HepG2 (cell line): ENCODE data around the gene LDLRAD2. TPM values are rescaled to one million over a fixed set of nuclear protein-coding genes. Genes with fewer than 3 reads are reported as not detected.

Experiments
- ATAC-seq: fragments of 200-7000 bp; cut with Tn5 transposase; 3 replicates; pipeline ENCODE4 v1.9.1; 2020; ENCODE audit warnings: mild to moderate bottlenecking, moderate library complexity
- BruUV-seq: library from RNA; stranded (reverse); fragments of 400-500 nt; replicated peaks from 2 replicates; lab custom pipeline; 2021; lab: Mats Ljungman, UMichigan
- CTCF ChIA-PET: fragments of 300-600 bp; formaldehyde crosslinking; extraction: SDS; loops from one replicate; lab custom pipeline; 2021; ENCODE audit warnings: low total read pairs, inconsistent platforms, low intra/inter-chr PET ratio; lab: Yijun Ruan, JAX
- POLR2A ChIA-PET: fragments of 350-600 bp; sonication (Branson Sonifier 250); formaldehyde crosslinking; loops from one replicate; lab custom pipeline; 2020; ENCODE audit warnings: antibody characterized with exemption, inconsistent platforms; lab: Yijun Ruan, JAX
- DNase-seq: peaks from one replicate; pipeline ENCODE4 v3.0.0-alpha.2; 2015; ENCODE audit warnings: low spot score
- FAIRE-seq: peaks from 3 replicates; lab custom pipeline; 2011; peaks lifted over from hg19 to GRCh38; lab: Jason Lieb, UNC
- H2AFZ ChIP-seq: one replicate; pipeline ENCODE4 v1.6.1; 2011; ENCODE audit warnings: low read length, inconsistent platforms
- H3K27ac ChIP-seq: fragments of 300-600 bp; 3 replicates; pipeline ENCODE4 v1.8.0; 2011; ENCODE audit warnings: mixed run types, mild to moderate bottlenecking, mixed read lengths, low read length, inconsistent platforms; ENCODE audit not compliant: insufficient read depth; ENCODE audit errors: extremely low read length
- H3K27me3 ChIP-seq, 2 experiments: fragments of 200-600 bp in 1 of 2; 2 replicates in 1 of 2; 3 replicates in 1 of 2; pipeline versions ENCODE4 v1.6.0 to v1.8.0; 2011; ENCODE audit warnings: low read length in 2 of 2, mild to moderate bottlenecking in 2 of 2, moderate library complexity in 2 of 2, inconsistent platforms in 1 of 2; ENCODE audit not compliant: insufficient read depth in 2 of 2, control insufficient read depth in 1 of 2
- H3K36me3 ChIP-seq, 2 experiments: fragments of 200-600 bp in 1 of 2; replicated peaks in 1 of 2; 2 replicates in 1 of 2; 3 replicates in 1 of 2; pipeline versions ENCODE4 v1.5.1 to v1.8.0; 2011; ENCODE audit warnings: low read length in 2 of 2, inconsistent platforms in 1 of 2; ENCODE audit not compliant: insufficient read depth in 2 of 2, control insufficient read depth in 1 of 2
- H3K4me1 ChIP-seq: 2 replicates; pipeline ENCODE4 v1.5.1; 2012; ENCODE audit warnings: low read length, inconsistent platforms; ENCODE audit not compliant: insufficient read depth
- H3K4me2 ChIP-seq: 2 replicates; pipeline ENCODE4 v1.6.0; 2011; ENCODE audit warnings: low read depth, low read length, inconsistent platforms
- H3K4me3 ChIP-seq, 3 experiments: fragments of 200-600 bp in 1 of 3; sonication (generic), shearing (Covaris generic) in 1 of 3; replicated peaks in 1 of 3; 2 replicates each; pipeline ENCODE4 v1.5.1; 2011 to 2016; ENCODE audit warnings: low read length in 3 of 3, inconsistent platforms in 2 of 3, low read depth in 2 of 3, mild to moderate bottlenecking in 2 of 3, control low read depth in 1 of 3, mixed read lengths in 1 of 3; ENCODE audit not compliant: insufficient read depth in 1 of 3
- H3K79me2 ChIP-seq: one replicate; pipeline ENCODE4 v1.6.1; 2011; ENCODE audit warnings: low read length, inconsistent platforms; ENCODE audit not compliant: insufficient read depth
- H3K9ac ChIP-seq: 2 replicates; pipeline ENCODE4 v1.6.0; 2011; ENCODE audit warnings: mild to moderate bottlenecking, low read depth, low read length, inconsistent platforms; ENCODE audit not compliant: insufficient read depth
- H3K9me3 ChIP-seq: 2 replicates; pipeline ENCODE4 v1.5.1; 2012; ENCODE audit warnings: mild to moderate bottlenecking, low read length
- H4K20me1 ChIP-seq: 2 replicates; pipeline ENCODE4 v1.6.0; 2011; ENCODE audit warnings: inconsistent platforms, mild to moderate bottlenecking, low read length, moderate library complexity; ENCODE audit not compliant: insufficient read depth
- FOSL1 ChIP-seq: sonication (generic); formaldehyde crosslinking; IDR thresholded peaks from 2 replicates; pipeline ENCODE4 v1.9.0; 2021; ENCODE audit warnings: missing genetic modification reagents, borderline replicate concordance
- FOSL2 ChIP-seq: sonication (generic); formaldehyde crosslinking; IDR thresholded peaks from 2 replicates; pipeline ENCODE4 v1.4.0; 2020; ENCODE audit warnings: missing genetic modification reagents
- GLI4 ChIP-seq: sonication (generic); formaldehyde crosslinking; IDR thresholded peaks from 2 replicates; pipeline ENCODE4 v1.5.1; 2020; ENCODE audit warnings: missing genetic modification reagents, mild to moderate bottlenecking, moderate library complexity, borderline replicate concordance
- HHEX ChIP-seq: IDR thresholded peaks from 2 replicates; pipeline ENCODE4 v1.6.1; 2016; ENCODE audit warnings: control low read depth
- HOXA7 ChIP-seq: sonication (generic); formaldehyde crosslinking; IDR thresholded peaks from 2 replicates; pipeline ENCODE4 v1.8.1; 2022; ENCODE audit warnings: mild to moderate bottlenecking, missing genetic modification reagents, moderate library complexity
- KAT8 ChIP-seq: IDR thresholded peaks from 2 replicates; pipeline ENCODE4 v1.6.1; 2016; ENCODE audit warnings: missing genetic modification reagents, missing compliant biosample characterization
- MBD4 ChIP-seq: IDR thresholded peaks from 2 replicates; pipeline ENCODE4 v1.6.1; 2012; ENCODE audit warnings: low read length, inconsistent platforms, borderline replicate concordance
- NCOA2 ChIP-seq: sonication (generic); formaldehyde crosslinking; IDR thresholded peaks from 2 replicates; pipeline ENCODE4 v1.8.0; 2022; ENCODE audit warnings: inconsistent platforms
- TEAD3 ChIP-seq: optimal IDR thresholded peaks from 2 replicates; pipeline ENCODE3; 2016; ENCODE audit warnings: borderline replicate concordance
- ZNF431 ChIP-seq: sonication (generic); formaldehyde crosslinking; IDR thresholded peaks from 2 replicates; pipeline ENCODE4 v1.9.0; 2022; ENCODE audit warnings: missing genetic modification reagents, low read depth, mild to moderate bottlenecking, borderline replicate concordance
- ZNF501 ChIP-seq: sonication (generic); formaldehyde crosslinking; IDR thresholded peaks from 2 replicates; pipeline ENCODE4 v1.5.1; 2020; ENCODE audit warnings: mild to moderate bottlenecking, moderate library complexity, missing genetic modification reagents
- ZNF556 ChIP-seq: sonication (generic); formaldehyde crosslinking; IDR thresholded peaks from 2 replicates; pipeline ENCODE4 v1.4.0; 2020; ENCODE audit warnings: mild to moderate bottlenecking, missing genetic modification reagents, borderline replicate concordance
- ZNF768 ChIP-seq: sonication (generic); formaldehyde crosslinking; IDR thresholded peaks from 2 replicates; pipeline ENCODE4 v1.4.0; 2020; ENCODE audit warnings: missing genetic modification reagents
- ZNF780A ChIP-seq: sonication (generic); formaldehyde crosslinking; IDR thresholded peaks from 2 replicates; pipeline ENCODE4 v1.8.0; 2022; ENCODE audit warnings: mild to moderate bottlenecking, missing genetic modification reagents, moderate library complexity
- WGBS: methylation state at CpG from one replicate; pipeline ENCODE4 v1.1.6; 2017; ENCODE audit warnings: low lambda C conversion rate; 5-methylcytosine and 5-hydroxymethylcytosine counted together
- in situ Hi-C: cut with HindIII; loops from 2 replicates; pipeline ENCODE4 v1.10.0; 2017; ENCODE audit warnings: low pct_unique_long_range_greater_than_20kb; ENCODE audit not compliant: extremely low pct_ligation_motif_present
- intact Hi-C: fragments of 100-400 bp; cut with micrococcal nuclease; formaldehyde crosslinking; loops from one replicate; pipeline ENCODE4 v1.10.0; 2022; ENCODE audit not compliant: unreplicated experiment
- polyA plus RNA-seq, 8 experiments: library from polyadenylated mRNA; depleted of rRNA in 3 of 8; stranded (reverse) in 7 of 8; unstranded in 1 of 8; fragments of >200 nt; fragmentation: Illumina TruSeq in 4 of 8; extraction: Trizol in 4 of 8; gene quantifications; 2 replicates each; pipeline versions ENCODE4 v1.2.1 to v1.2.3, GENCODE V29; 2011 to 2016; ENCODE audit warnings: low read depth in 4 of 8, missing spikeins in 1 of 8, mixed read lengths in 1 of 8; ENCODE audit not compliant: insufficient read depth in 1 of 8
- total RNA-seq, 5 experiments: library from RNA; depleted of rRNA; stranded (reverse); fragments of >200 nt; fragmentation: Illumina TruSeq; extraction: Trizol; gene quantifications; 2 replicates each; pipeline ENCODE4 v1.2.3, GENCODE V29; 2016; ENCODE audit warnings: low read depth in 1 of 5
- TF ChIP-seq, protein P1 (sequence below): sonication (generic); formaldehyde crosslinking; conservative IDR thresholded peaks from 2 replicates; pipeline ENCODE4 v1.4.0; 2020; ENCODE audit warnings: missing genetic modification reagents
- TF ChIP-seq, protein P2 (sequence below): sonication (generic); formaldehyde crosslinking; IDR thresholded peaks from 2 replicates; pipeline ENCODE4 v1.4.0; 2020; ENCODE audit warnings: missing genetic modification reagents

LDLRAD2 gene
- total and polyA plus RNA-seq, 2 of the 13 experiments (the other 11 are each of a cell fraction or from before 2014, with no cell fraction given) = not detected

DNA sequence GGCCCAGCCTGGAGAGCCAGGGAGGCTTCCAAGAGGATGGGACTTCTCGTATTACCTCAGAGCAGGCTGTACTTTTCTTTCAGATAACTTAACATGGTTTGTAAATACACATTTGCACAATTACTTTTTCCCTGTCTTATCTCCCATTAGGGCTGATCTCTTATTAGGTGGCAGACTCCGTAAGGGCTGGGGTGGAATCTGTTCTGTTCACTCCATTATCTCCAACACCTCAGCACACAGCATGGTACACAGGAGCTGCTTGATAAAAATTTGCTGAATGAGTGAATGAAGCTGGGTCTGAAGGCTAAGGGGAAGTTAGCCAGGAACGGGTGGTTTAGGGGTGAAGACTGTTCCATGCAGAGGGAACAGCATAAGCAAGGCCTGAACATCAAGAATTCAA, 48.9 kb downstream of the LDLRAD2 start:
- DNase-seq (no peak), FAIRE-seq (no peak), ATAC-seq (no peak)
- in situ Hi-C loops (no loop called here), intact Hi-C loops (no loop called here)
- TF ChIP-seq HHEX (CRISPR knock-in tag) (no peak), ZNF556 (CRISPR knock-in tag) (no peak), HOXA7 (CRISPR knock-in tag) (no peak), ZNF780A (CRISPR knock-in tag) (no peak)
- TF ChIP-seq, protein P1, sequence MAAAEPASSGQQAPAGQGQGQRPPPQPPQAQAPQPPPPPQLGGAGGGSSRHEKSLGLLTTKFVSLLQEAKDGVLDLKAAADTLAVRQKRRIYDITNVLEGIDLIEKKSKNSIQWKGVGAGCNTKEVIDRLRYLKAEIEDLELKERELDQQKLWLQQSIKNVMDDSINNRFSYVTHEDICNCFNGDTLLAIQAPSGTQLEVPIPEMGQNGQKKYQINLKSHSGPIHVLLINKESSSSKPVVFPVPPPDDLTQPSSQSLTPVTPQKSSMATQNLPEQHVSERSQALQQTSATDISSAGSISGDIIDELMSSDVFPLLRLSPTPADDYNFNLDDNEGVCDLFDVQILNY (CRISPR knock-in tag) = no peak
- Histone ChIP-seq H3K27ac (no peak overlapping the region), H3K36me3 (peaks cover 14 to 51% of the 10 kb centered on the region in 2 experiments; a peak in 3 of 5 replicates), H4K20me1 (no peaks in the 10 kb centered on the region), H3K27me3 (no peaks in the 10 kb centered on the region), H3K4me3 (no peak overlapping the region), H3K4me2 (no peak overlapping the region), H3K4me1 (peaks cover 20% of the 10 kb centered on the region), H3K9ac (no peak overlapping the region), H3K79me2 (no peaks in the 10 kb centered on the region), H2AFZ (no peak overlapping the region), H3K9me3 (no peaks in the 10 kb centered on the region)
- 91% methylated on average over 3 of the region's 3 CpGs for WGBS
- ChIA-PET CTCF (no interaction called here), POLR2A (no interaction called here)
- no TSS peak for BruUV-seq

DNA sequence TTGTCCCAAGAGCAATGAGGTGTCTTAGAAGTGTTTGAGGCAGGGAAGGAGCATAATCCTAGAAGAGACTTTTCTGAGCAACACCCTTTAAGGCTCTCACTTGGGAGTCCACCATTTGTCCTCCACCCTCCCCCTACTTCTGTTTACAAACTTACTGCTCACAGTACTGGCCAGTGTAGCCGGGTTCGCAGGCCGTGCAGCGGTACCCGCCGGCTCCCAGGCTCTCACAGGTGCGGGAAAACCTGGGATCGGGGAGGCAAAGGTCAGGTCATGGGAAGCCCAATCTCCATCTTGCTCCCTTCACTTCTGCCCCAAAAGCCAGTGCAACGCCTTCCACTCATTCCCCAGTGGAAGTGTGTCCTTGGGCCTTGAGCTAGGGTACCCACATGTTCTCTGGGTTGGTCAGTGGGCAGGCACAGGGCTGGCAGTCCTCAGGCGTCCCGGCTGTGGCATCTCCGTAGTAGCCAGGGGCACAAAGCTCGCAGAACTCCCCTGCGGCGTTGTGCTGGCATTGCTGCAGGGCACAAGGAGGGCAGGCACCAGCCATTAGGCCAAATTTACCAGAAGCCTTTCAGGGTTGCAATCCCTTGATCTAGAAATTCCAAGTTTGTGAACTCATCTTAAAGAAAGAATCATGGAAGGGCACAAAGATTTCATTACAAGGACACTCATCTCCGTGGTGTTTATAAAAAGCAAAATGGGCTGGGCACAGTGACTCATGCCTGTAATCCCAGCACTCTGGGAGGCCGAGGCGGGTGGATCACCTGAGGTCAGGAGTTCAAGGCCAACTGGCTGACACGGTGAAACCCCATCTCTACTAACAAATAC, 49.8 kb downstream of the LDLRAD2 start:
- DNase-seq = peak; percentile 65
- ChIA-PET POLR2A (interaction anchor here (1.2 kb wide), 1 partner anchor 62 kb away, joined by 4 read pairs; no protein-coding TSS in a partner anchor), CTCF (no interaction called here)
- H2AFZ ChIP-seq = no peak overlapping the region
- peak; percentile 29; the same call in 2 of the 3 replicates for ATAC-seq
- H3K4me1 ChIP-seq = peaks cover 21% of the 10 kb centered on the region
- in situ Hi-C loops (no loop called here), intact Hi-C loops (no loop called here)
- H3K4me2 ChIP-seq = no peak overlapping the region
- H3K27me3 ChIP-seq = no peaks in the 10 kb centered on the region
- BruUV-seq = no TSS peak
- H3K4me3 ChIP-seq = no peak overlapping the region
- FAIRE-seq = peak; percentile 56
- peaks cover 14 to 48% of the 10 kb centered on the region in 2 experiments; a peak in 3 of 5 replicates for H3K36me3 ChIP-seq
- H3K9me3 ChIP-seq = no peaks in the 10 kb centered on the region
- WGBS = 73% methylated on average over 16 of the region's 19 CpGs
- H4K20me1 ChIP-seq = no peaks in the 10 kb centered on the region
- H3K27ac ChIP-seq = no peak overlapping the region
- H3K9ac ChIP-seq = no peak overlapping the region
- H3K79me2 ChIP-seq = no peaks in the 10 kb centered on the region
- TF ChIP-seq NCOA2 (CRISPR knock-in tag) = peak; percentile 48; the same call in 1 of the 2 replicates
- TF ChIP-seq ZNF431 (CRISPR knock-in tag) = no peak
- peak; percentile 97 for TF ChIP-seq FOSL2 (CRISPR knock-in tag)
- TF ChIP-seq GLI4 = no peak
- TF ChIP-seq KAT8 (CRISPR knock-in tag) = 0 out of 2 replicates have a peak, but pooled peaks have one; percentile 31
- no peak for TF ChIP-seq MBD4
- TF ChIP-seq FOSL1 = peak; percentile 88; the same call in 1 of the 2 replicates
- TF ChIP-seq ZNF501 (CRISPR knock-in tag) = no peak
- TF ChIP-seq, protein P2, sequence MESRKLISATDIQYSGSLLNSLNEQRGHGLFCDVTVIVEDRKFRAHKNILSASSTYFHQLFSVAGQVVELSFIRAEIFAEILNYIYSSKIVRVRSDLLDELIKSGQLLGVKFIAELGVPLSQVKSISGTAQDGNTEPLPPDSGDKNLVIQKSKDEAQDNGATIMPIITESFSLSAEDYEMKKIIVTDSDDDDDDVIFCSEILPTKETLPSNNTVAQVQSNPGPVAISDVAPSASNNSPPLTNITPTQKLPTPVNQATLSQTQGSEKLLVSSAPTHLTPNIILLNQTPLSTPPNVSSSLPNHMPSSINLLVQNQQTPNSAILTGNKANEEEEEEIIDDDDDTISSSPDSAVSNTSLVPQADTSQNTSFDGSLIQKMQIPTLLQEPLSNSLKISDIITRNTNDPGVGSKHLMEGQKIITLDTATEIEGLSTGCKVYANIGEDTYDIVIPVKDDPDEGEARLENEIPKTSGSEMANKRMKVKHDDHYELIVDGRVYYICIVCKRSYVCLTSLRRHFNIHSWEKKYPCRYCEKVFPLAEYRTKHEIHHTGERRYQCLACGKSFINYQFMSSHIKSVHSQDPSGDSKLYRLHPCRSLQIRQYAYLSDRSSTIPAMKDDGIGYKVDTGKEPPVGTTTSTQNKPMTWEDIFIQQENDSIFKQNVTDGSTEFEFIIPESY (CRISPR knock-in tag) = 0 out of 2 replicates have a peak, but pooled peaks have one; percentile 21
- peak; percentile 27 for TF ChIP-seq TEAD3 (CRISPR knock-in tag)
- TF ChIP-seq ZNF768 (CRISPR knock-in tag) = peak; percentile 18; the same call in 1 of the 2 replicates
